ENCODE results near the gene ZNF396.

ZNF396 gene

GRCh38 chr18:35335866-35336265 lies 41.3 kb downstream of the ZNF396 start:
- no peak for DNase-seq (ENCODE audit: low read depth in 3 of 3)

DNA sequence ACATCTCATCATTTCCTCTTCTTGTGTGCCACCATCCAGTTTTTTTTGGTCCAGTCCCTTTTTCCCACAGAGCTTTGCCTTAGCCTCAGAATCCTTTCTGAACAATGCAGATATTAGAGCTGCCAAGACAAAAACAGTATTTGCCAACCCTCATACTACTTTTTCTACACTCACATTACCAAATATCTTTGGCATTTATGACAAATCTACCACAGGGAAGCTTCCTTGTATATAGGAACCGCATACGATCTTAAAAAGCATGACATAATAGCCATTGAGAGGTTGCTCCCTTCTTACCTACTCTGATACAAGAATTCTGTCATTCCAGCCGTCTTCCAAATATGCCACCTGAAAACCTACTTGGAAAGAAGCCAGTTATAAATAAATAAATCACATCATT lies 42.3 kb downstream of the ZNF396 start:
- no peak for DNase-seq (ENCODE audit: low read depth in 3 of 3)

- no peak for DNase-seq (ENCODE audit: low read depth in 3 of 3)
These were observed 42.9 kb downstream of the ZNF396 start for GRCh38 chr18:35334212-35334611.

DNA sequence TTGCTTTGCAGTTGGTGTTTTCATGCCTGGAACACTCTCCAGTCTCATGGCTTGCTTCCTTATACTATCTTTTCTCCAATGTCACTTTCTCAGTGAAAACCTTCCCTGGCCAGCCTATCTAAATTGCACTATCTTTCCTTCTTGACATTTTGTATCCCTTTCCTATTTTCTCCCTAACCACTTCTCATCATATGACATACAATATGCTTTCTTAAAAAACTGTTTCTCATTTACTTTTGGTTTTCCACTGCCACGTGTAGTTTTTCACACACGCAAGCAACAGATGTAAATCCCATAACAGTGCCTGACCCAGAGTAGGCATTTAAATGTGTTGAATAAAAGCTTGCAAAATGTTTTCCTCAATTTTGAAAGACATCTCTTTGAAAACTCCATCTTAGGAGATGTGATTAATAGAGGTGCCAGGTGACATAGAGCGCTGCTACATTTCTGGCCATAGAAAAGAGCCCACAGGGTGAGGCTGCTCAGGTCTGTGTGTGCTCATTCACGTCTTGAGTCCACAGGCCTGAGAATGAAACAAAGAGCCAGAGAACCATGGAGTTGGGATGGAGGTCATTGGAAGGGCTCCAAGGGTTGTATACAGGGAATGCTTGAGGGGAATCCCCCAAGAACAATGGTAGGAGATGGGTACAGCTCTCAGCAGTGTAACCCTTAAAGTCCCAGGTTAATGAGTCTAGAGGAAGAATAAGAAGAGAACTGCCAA lies 45.6 kb downstream of the ZNF396 start:
- DNase-seq (ENCODE audit: low read depth in 3 of 3): no peak

GRCh38 chr18:35328868-35329267 lies 48.3 kb downstream of the ZNF396 start:
- DNase-seq (ENCODE audit: low read depth in 3 of 3): no peak

GRCh38 chr18:35326695-35327387 lies 50.3 kb downstream of the ZNF396 start:
- no peak for DNase-seq (ENCODE audit: low read depth in 3 of 3)

DNA sequence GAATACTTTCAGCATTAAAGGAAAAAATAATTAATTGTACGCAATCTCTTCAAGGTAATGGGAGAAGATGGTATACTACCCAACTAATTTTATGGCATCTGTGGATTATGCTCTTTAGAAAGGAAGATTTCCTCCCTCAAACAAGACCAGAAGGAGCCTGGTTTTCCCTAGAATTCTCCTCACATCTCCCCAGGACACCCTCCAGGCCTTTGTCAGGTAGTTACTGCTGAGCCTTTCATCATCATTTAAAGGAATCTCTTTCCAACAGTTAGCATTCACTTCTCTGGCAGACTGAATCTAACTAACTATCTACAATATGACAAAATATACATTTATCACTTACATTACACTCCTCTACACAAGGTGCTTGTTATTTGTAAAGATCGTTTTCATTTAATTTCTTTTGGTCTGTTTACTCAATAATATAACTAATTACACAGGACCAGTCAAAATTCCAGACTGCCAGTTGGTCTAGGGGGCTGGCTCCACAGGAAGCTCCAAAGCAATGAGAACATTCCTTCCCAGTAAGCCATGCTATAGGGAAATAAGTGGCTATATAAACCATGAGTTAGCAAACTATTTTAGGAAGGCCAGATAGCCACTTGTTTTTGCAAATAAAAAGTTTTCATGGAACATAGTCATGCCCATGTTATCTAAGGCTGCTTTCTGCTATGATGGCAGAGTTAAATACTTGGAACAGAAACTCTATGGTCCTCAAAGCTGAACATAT lies 52.0 kb downstream of the ZNF396 start:
- no peak for DNase-seq (ENCODE audit: low read depth in 3 of 3)

DNA sequence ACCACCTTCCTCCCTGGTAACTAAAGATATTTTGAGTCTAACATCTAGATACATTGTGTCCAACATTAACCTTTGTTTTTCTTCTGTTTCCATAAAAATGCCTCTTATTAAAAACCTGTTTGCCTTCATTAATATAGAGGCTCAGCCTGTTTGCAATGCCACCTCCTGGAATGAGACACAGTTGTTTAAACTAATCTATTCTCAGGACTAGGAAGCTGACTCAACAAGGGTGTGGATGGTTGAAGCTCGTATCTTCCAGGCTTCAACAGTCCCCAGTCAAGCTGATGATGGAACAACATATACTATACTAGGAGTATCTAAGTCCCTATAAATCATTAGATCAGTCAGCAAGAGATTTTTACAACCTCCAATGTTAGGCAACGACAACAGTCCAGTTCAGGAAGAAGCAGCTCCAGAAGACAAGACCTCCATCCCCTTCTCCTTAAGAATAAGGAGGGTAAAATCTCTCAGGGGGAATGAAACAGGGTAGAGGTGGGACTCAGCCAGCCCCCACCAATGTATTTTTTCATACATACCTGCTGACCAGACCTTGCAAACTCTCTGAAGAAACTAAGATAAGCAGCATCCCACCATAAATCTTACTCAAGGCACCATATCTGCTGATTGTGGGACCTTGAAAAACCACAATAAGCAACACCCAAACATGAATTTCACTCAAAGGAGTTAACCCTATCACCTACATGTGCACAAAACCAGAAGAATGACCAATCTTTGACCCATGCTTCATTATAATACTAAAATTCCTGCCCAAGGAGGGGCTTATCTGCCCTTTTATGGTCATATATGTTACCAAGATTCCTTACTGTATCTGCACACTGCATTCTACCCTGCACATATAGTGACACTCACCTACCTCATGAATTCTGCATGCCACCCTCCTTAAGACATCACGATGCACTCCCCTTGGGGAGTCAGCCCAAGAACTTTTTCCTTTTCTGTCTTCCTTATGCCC lies 54.4 kb downstream of the ZNF396 start:
- no peak for DNase-seq (ENCODE audit: low read depth in 3 of 3)
